ENCODE data around the gene CCDC134. TPM values are rescaled to one million over a fixed set of nuclear protein-coding genes. Genes with fewer than 3 reads are reported as not detected.

The CCDC134 gene
- total and polyA plus RNA-seq, 9 of the 15 experiments (the other 6 are each of a cell fraction or from before 2014, with no cell fraction given): 0.56 to 11.9 (median 5.3) TPM

- TF ChIP-seq, protein P1, sequence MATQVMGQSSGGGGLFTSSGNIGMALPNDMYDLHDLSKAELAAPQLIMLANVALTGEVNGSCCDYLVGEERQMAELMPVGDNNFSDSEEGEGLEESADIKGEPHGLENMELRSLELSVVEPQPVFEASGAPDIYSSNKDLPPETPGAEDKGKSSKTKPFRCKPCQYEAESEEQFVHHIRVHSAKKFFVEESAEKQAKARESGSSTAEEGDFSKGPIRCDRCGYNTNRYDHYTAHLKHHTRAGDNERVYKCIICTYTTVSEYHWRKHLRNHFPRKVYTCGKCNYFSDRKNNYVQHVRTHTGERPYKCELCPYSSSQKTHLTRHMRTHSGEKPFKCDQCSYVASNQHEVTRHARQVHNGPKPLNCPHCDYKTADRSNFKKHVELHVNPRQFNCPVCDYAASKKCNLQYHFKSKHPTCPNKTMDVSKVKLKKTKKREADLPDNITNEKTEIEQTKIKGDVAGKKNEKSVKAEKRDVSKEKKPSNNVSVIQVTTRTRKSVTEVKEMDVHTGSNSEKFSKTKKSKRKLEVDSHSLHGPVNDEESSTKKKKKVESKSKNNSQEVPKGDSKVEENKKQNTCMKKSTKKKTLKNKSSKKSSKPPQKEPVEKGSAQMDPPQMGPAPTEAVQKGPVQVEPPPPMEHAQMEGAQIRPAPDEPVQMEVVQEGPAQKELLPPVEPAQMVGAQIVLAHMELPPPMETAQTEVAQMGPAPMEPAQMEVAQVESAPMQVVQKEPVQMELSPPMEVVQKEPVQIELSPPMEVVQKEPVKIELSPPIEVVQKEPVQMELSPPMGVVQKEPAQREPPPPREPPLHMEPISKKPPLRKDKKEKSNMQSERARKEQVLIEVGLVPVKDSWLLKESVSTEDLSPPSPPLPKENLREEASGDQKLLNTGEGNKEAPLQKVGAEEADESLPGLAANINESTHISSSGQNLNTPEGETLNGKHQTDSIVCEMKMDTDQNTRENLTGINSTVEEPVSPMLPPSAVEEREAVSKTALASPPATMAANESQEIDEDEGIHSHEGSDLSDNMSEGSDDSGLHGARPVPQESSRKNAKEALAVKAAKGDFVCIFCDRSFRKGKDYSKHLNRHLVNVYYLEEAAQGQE (IDR thresholded peaks at IDR 0.05; ENCODE audit: borderline replicate concordance): peak; percentile 66
- TF ChIP-seq, protein P1 (CRISPR knock-in tag; IDR thresholded peaks at IDR 0.05; ENCODE audit: low read depth): no peak
Measured at GRCh38 chr22:41822317-41823057, 22.0 kb downstream of the CCDC134 start (continued).

Data from K562 (cell line).